ENCODE results near the gene ANKRD33B.

DNA sequence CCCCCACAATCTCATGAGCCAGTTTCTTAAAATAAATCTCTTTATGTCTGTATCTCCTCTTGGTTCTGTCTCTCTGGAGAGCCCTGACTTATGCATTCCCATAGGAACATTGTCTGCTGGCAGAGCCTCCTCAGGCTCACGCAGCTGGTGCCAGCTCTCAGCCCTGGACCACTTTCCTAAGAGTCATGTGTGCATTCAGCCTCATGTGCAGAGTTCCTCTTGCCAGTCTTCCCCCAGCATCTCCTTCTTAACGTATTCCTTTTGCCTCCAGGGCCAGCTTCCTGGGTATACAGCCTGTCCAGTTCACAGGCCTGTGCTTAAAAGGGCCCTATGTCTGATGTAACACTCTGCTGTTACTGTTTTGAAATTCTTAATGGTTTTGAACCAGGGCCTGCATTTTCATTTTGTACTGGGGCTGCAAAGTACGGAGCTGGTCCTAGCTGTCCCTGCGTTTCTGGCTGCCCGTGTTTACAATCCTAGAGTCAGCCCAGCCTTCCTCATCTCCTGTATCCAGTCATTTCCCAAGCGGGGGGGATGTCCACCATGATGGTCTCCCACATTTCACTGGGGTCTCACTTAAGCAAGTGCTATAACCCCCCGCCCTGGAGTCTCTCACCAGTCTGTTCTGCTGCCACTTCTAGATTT is 18.1 kb downstream of the ANKRD33B start:
- TF ChIP-seq YY1 (IDR thresholded peaks at IDR 0.05; ENCODE audit: insufficient read depth, insufficient read length) (no peak), SUZ12 (IDR thresholded peaks at IDR 0.05; ENCODE audit: extremely low read depth, insufficient read depth, insufficient read length) (no peak)

Measured in NT2/D1 (cell line).